HG02943 (cell line): Measurements from ENCODE around the gene LENG9.

ENCODE experiments used
- ATAC-seq: cut with Tn5 transposase; IDR thresholded peaks from one replicate; pipeline ENCODE4 v1.9.1; 2021; ENCODE audit warnings: mild to moderate bottlenecking, low read depth, moderate library complexity; ENCODE audit not compliant: unreplicated experiment

LENG9 gene

DNA sequence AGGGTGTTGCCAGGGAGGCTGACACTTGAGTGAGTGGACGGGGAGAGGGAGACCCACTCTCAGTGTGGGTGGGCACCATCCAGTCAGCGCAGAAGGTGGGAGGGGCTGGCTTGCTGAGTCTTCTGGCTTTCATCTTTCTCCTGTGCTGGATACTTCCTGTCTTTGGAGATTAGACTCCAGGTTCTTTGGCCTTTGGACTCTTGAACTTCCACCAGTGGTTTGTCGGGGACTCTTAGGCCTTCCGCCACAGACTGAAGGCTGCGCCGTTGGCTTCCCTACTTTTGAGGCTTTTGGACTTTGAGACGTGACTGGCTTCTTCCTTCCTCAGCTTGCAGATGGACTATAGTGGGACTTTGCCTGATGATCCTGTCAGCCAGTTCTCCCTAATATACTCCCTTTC lies 18.8 kb downstream of the LENG9 start:
- no peak for ATAC-seq

DNA sequence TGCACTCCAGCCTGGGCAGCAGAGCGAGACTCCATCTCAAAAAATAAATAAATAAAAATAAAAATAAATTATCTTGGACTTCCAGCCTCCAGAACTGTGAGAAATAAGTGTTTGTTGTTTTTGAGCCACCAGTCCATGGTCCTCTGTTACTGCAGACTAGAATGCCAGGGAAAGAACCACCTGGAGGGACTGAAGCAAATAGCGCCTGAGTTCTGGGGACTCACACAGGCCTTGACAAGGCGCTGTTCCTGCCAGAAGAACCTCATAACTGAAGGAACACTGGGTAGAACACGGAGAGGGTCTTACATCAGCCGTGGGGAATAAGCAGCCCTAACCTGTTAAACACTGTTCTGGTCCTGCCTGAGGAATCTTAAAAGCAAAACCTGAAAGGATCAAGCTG lies 22.9 kb downstream of the LENG9 start:
- ATAC-seq = no peak

DNA sequence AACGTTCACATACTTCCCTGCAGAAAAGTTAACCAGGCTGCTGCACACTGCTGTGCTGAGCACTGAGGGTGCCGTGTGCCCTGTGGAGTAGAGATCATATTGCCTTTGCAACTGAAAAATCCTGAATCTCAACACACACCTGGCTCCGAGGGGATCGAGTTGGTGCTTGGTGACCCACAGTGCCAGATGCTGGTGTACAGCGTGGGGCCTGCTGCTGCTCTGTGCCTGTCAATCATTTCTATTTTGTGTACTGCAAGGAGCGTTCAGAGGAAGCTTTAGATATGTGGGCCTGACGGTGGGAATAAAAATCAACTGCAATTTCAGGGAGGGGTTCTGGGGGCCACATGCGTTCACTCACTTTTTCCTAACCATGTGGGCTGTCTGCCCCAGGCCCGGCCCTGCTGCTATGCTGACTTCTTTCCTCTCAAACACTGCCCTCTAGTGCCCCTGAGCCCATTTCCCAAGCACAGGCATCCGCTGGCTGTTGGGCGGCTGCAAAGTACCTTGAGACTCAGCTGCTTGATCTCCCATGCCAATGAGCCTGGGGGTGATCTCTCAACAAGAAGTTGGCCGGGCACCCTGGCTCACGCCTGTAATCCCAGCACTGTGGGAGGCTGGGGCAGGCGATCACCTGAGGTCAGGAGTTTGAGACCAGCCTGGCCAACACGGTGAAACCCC lies 24.3 kb downstream of the LENG9 start:
- no peak for ATAC-seq

DNA sequence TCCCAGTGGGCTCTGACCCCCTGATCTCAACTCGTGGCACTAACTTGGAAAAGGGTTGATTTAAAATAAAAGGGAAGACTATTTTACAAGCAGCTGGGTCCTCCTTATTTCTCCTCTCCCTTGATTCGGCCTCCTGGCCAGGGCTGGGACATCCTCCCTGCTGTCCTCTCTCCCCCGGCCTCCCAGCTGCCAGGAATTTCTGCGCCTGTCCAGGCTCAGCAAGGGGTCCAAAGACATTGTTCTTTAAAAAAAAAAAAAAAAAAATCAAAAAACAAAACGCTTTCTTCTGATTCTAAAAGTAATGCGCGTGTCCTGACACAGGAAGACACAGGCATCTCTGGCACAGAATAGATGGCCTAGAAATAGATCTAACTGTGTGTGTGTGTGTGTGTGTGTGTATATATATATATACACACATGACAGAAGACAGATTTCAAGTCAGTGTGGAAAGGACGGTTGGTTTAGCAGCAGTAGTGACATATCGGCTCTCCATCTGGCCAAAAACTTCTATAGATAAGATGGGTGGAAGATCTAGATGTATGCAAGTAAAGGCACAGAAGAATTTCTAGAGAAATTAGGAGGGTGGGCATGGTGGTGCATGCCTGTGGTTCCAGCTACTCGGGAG lies 26.8 kb downstream of the LENG9 start:
- ATAC-seq = no peak

DNA sequence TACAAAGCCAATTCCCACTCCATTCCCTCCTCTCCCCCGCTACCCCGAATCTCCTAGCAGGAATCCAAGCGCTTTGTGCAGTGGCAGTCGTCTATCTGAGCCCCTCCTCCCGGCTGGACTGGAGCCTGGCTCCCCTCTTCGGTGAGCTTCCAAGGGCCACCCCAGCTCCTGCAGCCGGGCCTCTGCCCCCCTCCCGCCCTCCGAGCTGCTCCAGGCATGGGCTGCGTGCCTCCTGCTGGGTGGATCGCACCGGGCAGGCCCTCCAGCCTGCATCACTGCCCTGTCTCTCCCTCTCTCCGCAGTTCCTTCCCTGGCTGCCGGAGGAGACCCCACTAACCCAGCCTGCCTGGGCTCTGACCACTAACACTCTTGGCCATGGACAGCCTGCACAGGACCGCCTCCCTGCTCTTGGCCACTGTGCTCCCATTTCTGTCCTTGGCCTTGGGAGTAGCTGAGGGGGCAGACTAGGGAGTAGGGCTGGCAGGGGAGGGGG lies 27.5 kb downstream of the LENG9 start:
- ATAC-seq = no peak

DNA sequence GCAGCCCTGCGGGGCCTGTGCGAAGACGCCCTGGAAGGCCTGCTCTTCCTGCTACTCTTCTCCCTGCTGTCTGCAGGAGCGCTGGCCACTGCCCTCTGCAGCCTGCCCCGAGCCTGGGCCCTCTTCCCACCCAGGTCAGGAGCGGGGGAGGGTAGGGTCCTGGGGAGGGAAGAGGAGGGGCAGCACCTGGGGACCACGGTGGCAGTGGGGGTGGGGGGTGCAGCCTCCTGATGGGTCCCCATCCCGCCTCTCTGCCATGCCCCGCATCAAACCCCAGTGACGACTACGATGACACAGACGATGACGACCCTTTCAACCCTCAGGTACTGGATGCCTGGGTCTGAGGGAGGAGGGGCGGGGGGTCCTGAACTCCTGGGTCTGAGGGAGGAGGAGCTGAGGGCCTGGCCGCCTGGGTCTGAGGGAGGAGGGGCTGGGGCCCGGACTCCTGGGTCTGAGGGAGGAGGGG lies 28.0 kb downstream of the LENG9 start:
- no peak for ATAC-seq

DNA sequence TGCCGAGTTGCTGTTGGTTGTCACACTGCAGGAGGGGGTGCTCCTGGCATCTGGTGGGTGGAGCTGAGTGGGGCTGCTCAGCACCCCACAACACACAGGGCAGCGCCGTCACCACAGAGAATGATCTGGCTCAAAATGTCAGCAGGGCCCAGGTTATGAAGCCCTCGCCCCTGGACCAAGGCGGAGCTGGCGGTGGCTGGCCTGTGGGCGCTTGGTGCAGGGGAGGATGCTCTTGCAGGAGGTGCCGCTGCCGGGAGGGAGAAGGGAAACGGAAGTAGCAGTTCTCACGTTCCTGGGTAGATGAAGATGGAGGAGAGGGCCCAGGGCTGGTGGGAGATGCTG lies 28.7 kb downstream of the LENG9 start:
- ATAC-seq = no peak

DNA sequence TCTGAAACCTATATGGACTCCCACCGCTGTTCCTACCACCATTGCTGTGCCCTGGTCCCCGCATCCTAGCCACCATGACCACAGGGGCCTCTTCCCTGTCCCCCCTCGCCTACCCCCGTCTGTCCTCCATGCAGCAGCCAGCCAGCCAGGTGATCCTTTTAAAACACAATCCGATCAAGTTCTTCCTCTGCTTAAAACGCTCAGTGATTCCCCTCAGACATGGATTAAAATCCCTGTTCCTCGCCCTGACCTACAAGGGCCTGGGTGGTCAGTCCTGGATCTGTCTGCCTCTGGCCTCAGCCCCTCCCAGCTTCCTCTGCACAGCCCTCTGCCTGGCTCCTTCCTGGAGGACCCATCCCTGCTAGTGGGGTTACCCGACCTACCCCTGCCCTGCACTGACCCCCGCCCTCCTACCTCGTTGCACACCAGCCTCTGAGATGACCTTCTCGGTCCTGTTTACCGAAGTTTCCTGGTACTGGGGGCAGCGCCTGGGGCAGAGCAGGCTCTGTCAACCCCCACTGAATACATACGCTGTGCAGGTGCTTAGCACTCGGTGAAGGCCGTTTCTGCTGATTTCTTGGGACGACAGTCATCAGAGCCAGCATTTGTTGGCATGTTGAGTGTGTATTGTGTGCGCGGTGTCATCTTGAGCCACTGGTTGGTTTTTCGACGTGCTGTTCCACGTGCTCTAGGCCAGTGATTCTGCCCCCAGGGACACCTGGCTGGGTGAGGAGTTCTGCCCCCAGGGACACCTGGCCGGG lies 29.3 kb downstream of the LENG9 start:
- no peak for ATAC-seq

DNA sequence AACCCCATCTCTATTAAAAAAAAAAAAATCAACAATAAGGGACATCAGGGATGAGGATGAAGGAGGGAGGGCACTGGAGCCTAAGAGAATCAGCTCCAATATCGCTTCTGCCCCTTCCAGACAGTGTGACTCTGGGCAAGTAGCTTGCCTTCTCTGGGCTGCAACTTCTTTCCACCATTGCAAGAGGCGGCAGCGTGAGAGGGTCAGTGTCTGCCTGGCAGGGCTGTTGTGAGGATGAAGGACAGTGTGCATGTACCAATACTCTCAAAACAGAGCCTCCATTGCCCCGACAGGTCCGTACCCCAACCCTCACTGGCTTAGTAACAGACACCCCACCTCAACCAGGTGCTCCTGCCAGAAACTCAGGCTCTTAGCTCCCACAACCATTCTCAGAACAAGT lies 29.9 kb downstream of the LENG9 start:
- no peak for ATAC-seq

DNA sequence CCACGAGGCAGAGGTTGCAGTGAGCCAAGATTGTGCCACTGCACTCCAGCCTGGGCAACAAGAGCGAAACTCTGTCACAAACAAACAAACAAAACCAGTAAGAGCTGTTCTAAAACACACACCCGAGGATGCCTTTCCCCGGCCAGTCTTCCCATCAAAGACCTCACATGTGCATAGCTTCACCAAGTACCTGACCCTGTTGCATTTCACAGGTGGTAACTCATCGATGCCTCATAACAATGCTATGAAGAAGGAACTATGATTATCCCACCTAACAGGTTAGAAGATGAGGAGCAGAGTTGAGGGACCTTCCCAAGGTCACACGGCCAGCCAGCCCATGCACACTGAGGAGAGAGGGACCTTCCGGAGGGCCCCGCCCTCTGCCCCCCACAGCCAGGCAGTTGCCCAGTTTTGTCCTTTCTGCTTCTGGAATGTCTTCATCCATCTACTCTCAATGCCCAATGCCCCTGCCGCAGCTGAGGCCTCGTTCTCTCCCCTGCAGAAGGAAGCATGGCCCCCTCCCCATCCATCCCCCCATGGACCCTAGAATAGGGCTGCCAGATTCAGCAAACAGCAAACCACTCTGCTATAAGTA lies 31.3 kb downstream of the LENG9 start:
- ATAC-seq = no peak

DNA sequence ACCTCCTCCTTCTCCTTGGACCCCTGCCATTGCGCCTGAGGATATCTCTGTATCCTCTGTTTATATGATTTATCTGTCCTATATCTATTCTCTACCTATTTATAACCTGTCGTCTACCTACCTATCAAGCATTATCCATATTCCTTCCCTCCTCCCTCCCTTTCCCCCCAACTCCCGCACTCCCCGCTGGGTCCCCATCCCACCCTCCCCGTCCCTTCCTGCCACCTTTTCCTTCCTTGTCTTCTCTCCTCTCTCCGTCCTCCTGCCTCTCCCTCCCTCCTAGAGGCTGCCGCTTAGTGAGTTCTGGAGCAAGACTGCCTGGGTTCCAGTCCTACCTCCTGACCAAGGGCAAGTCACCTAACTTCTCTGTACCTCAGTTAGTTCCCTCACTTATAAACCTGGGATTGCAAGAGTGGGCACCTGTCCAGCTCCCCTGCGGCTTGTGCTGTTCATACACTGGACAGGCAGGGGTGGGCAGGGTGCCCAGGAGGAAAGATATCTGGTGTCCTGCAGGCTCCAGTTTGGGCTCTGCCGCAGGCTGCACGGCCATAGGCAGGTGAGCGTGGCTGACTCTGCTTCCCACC lies 32.2 kb downstream of the LENG9 start:
- ATAC-seq = no peak

DNA sequence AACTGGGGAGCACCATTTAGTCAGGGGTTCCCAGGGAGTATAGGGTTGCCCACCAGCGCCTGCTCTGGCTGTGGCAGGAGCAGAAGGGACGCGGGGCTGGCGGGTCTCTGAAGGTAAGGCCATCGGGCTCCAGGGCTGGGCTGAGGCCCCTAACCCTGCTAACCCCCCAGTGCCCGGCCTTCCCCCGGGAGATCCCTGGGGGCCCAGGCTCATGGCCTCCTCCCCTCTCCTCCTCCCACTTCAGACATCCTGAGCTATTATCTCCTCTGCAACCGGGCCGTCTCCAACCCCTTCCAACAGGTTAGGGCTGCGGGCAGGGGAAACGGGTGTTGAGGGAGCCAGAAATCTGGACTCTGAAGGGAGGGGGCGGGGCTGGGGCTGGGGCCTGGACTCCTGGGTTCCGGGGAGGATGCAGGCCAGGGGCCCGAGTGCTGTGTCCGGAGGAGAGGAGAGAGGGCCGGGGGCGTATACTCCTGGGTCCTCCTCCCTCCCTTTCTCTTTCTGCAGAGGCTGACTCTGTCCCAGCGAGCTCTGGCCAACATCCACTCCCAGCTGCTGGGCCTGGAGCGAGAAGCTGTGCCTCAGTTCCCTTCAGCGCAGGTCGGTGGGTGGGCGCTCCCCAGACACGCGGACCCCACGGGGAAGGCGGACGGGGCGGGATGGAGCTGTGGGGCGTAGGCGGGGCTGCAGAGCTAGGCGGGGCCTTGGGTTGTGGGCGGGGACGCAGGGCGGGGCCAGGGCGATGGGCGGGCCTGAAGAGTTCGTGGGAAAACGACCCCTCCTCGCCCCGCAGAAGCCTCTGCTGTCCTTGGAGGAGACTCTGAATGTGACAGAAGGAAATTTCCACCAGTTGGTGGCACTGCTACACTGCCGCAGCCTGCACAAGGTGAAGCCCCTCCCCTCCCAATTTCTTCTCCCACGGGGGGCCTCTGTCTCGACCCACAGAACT lies 33.0 kb downstream of the LENG9 start:
- no peak for ATAC-seq

DNA sequence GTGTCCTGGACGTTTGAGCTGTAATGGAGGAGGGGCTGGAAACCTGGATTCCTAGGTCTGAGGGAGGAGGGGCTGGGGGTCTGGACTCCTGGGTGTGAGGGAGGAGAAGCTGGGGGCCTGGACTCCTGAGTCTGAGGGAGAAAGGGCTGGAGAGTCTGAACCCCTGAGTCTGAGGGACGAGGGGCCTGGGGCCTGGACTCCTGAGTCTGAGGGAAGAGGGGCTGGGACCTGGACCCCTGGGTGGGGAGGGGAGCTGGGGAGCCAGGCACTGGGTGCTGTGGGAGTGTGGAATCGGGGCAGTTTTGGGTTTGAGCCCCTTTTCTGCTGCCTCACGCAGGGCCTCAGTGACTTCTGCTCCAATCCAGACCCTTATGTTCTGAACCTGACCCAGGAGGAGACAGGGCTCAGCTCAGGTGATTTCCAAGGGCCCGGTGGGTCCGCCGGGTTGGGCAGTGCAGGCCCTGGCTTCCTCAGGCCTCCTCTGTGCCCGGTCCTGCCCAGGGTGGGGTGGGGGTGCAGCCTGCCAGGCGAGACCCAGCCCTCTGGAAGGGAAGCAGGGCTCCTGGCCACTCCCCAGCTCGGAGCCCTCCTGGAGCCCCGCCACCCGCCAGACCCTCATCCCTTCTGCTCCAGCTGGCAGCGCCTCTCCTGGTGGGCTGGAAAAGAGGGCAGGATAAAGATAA lies 33.9 kb downstream of the LENG9 start:
- ATAC-seq = no peak

DNA sequence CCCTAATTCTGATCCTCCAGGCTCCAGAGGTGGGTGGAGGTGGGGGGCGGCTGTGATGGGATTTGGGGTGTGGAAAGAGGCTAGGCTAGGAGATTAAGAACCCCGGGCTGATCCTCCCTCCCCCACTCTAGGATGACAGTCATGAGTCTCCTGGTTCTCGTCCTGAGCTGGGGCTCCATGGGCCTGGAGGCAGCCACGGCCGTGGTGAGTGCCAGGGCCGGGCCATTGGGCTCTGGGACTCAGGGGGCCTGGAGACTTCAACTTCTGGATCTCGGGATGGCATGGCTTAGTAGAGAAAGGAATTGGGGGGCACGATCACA lies 34.4 kb downstream of the LENG9 start:
- no peak for ATAC-seq

DNA sequence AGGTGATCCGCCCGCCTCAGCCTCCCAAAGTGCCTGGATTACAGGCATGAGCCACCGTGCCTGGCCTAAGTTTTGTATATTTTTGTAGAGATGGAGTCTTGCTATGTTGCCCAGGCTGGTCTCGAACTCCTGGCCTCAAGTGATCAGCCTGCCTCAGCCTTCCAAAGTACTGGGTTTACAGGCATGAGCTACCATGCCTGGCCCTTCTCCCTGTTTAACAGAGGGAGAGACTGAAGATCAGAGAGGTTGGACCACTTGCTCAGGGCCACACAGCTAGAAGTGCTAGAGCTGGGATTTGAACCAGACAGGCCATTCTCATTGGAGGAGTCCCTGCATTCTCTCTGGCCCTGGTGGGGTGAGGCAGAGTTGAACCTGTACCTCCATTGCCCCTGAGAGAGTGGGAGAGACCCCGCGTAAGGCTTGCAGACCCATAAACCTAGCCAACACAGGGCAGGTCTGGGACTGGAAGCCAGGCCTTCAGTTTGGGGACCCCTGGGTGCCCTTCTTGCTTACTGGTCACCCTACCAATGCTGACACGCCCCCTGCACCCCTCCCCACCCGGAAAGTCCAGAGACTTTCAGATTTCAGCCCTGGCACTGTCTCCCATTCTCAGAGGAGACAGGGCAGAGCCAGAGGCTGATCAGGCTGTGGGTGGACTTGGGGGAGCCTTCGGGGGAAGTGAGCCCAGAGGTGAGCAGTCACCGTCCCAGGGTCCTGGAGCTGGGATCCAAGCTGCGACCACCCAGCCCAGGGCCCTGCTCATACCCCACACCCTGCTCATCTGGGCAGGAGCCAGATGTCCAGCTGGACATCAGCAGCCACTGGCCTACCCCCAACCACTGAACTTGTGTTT lies 35.0 kb downstream of the LENG9 start:
- ATAC-seq = no peak

DNA sequence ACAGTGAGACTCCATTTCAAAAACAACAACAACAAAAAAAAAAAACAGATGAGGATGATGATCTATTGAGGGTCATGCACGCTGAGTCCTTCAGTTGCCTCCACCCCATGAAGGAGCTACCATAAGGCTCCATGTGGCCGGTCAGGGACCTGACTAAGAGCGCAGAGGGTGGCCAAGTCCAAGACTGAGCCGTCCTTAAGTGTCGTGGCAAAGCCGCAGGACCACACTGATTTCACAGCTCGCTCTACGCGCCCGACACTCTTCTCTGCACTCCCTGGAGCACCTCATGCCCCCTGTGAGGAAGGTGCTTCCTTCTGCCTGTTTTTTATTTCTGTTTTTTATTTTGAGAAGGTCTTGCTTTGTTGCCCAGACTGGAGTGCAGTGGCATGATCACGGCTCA lies 36.0 kb downstream of the LENG9 start:
- no peak for ATAC-seq

DNA sequence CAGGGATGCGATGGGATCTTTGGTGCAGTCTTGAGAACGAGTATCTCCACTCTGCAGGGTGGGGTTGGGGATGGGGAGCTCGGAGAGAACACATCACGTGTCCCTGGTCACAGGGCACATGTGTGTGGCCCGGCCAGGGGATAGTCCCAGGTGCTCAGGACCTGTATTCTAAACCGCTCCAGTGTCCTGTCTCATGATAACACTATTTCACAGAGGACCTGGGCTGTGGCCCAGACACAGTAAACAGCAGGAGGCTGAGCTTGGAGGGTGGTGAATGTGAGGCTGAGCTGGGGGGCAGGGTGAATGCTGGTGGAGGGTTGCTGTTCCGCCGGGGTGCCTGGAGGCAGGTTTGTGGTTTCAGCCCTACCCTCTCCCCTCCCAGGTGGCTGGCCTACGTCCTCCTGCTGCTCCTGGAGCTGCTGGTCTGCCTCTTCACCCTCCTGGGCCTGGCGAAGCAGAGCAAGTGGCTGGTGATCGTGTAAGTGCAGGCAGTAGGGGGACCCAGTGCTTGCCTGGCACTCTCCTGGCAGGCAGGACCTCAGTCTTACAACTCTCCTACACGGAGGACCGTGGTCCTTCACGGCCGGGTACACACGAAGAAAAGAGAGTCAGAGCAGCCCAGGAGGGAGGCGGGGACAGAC lies 37.2 kb downstream of the LENG9 start:
- ATAC-seq = no peak

DNA sequence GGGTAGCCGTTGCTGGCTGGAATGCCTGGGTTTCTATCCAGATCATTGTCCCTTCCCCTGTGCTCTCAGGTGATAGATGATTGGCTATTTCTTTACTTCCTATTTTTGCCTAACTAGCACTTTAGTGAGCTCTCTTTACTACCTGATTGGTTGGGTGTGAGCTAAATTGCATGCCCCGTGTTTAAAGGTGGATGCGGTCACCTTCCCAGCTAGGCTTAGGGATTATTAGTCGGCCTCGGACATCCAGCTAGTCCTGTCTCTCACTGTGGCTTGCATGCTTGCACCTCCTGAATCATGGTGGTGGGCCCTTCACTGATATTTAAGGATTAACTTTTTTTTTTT lies 38.2 kb downstream of the LENG9 start:
- no peak for ATAC-seq
